HCT116 (cell line): ENCODE data around the gene TADA3. TPM values are rescaled to one million over a fixed set of nuclear protein-coding genes. Genes with fewer than 3 reads are reported as not detected.

Experiments used
- ATAC-seq: fragments of 200-7000 bp; cut with Tn5 transposase; 2 replicates; pipeline ENCODE4 v1.9.1; 2020; ENCODE audit warnings: mild to moderate bottlenecking, moderate library complexity
- BruUV-seq: library from RNA; stranded (reverse); fragments of 400-500 nt; replicated peaks from 2 replicates; lab custom pipeline; 2021; lab: Mats Ljungman, UMichigan
- CTCF ChIA-PET: fragments of 300-600 bp; sonication (Branson Sonifier 250); formaldehyde crosslinking; loops from one replicate; lab custom pipeline; 2021; ENCODE audit warnings: antibody characterized with exemption; lab: Charles Lee
- POLR2A ChIA-PET: fragments of 300-600, 350-600 bp; sonication (Branson Sonifier 250); formaldehyde crosslinking; loops from one replicate; lab custom pipeline; 2021; ENCODE audit warnings: antibody characterized with exemption; lab: Charles Lee
- RAD21 ChIA-PET, 2 experiments: fragments of 300-600 bp; sonication (Branson Sonifier 250); formaldehyde crosslinking; loops; one replicate each; lab custom pipeline; 2023; ENCODE audit warnings: low total read pairs in 2 of 2; ENCODE audit not compliant: uncharacterized antibody in 2 of 2, unreplicated experiment in 2 of 2, low non-redundant PET in 1 of 2; lab: Charles Lee
- DNase-seq: peaks from one replicate; pipeline ENCODE4 v3.0.0-alpha.2; 2010; ENCODE audit warnings: low read depth, low spot score
- H2AFZ ChIP-seq: fragments of 200-600 bp; shearing (Covaris generic), sonication (generic); 2 replicates; pipeline ENCODE4 v1.6.1; 2017; ENCODE audit warnings: low read depth, mixed run types, mixed read lengths, antibody characterized with exemption, low read length; ENCODE audit not compliant: poor library complexity, severe bottlenecking
- H3K27ac ChIP-seq: 2 replicates; pipeline ENCODE4 v1.5.1; 2012; ENCODE audit warnings: low read depth, low read length
- H3K27me3 ChIP-seq: fragments of 200-600 bp; sonication (generic); 2 replicates; pipeline ENCODE4 v1.6.1; 2016; ENCODE audit warnings: mixed run types, low read length, mixed read lengths; ENCODE audit not compliant: insufficient read depth
- H3K36me3 ChIP-seq, 2 experiments: fragments of 200-500 bp in 1 of 2; fragments of 200-600 bp in 1 of 2; sonication (Bioruptor generic) in 1 of 2; sonication (generic) in 1 of 2; 2 replicates each; pipeline versions ENCODE4 v1.5.1 to v1.6.1; 2014 to 2016; ENCODE audit warnings: low read length in 2 of 2, inconsistent platforms in 1 of 2, mixed read lengths in 1 of 2, mixed run types in 1 of 2; ENCODE audit not compliant: insufficient read depth in 2 of 2, control insufficient read depth in 1 of 2
- H3K4me1 ChIP-seq, 2 experiments: fragments of 200-600 bp in 1 of 2; sonication (generic) in 1 of 2; 2 replicates each; pipeline versions ENCODE4 v1.5.1 to v1.6.1; 2012 to 2017; ENCODE audit warnings: low read length in 2 of 2, inconsistent platforms in 1 of 2, mild to moderate bottlenecking in 1 of 2, mixed read lengths in 1 of 2, mixed run types in 1 of 2, moderate library complexity in 1 of 2; ENCODE audit not compliant: insufficient read depth in 2 of 2, control insufficient read depth in 1 of 2
- H3K4me2 ChIP-seq: fragments of 200-600 bp; sonication (generic); 2 replicates; pipeline ENCODE4 v1.6.1; 2017; ENCODE audit warnings: mixed run types, low read length, mixed read lengths
- H3K4me3 ChIP-seq, 2 experiments: fragments of 200-600 bp in 1 of 2; sonication (generic) in 1 of 2; replicated peaks in 1 of 2; 2 replicates each; pipeline ENCODE4 v1.5.1; 2011 to 2016; ENCODE audit warnings: low read length in 2 of 2, control low read depth in 1 of 2, low read depth in 1 of 2, mild to moderate bottlenecking in 1 of 2, mixed read lengths in 1 of 2, mixed run types in 1 of 2
- H3K79me2 ChIP-seq: fragments of 200-600 bp; sonication (generic); 2 replicates; pipeline ENCODE4 v1.6.1; 2017; ENCODE audit warnings: mild to moderate bottlenecking, mixed run types, low read length, moderate library complexity, mixed read lengths; ENCODE audit not compliant: insufficient read depth
- H3K9ac ChIP-seq: fragments of 200-600 bp; sonication (generic); 2 replicates; pipeline ENCODE4 v1.6.1; 2016; ENCODE audit warnings: low read length, mixed read lengths
- H3K9me2 ChIP-seq: fragments of 200-600 bp; sonication (generic), shearing (Covaris generic); 2 replicates; pipeline ENCODE4 v1.6.1; 2017; ENCODE audit warnings: mixed run types, mild to moderate bottlenecking, moderate library complexity; ENCODE audit not compliant: insufficient read depth
- H3K9me3 ChIP-seq, 2 experiments: fragments of 200-500 bp in 1 of 2; fragments of 200-600 bp in 1 of 2; sonication (Bioruptor generic) in 1 of 2; sonication (generic) in 1 of 2; 2 replicates each; pipeline ENCODE4 v1.6.1; 2014 to 2017; ENCODE audit warnings: low read length in 2 of 2, mixed read lengths in 2 of 2, inconsistent platforms in 1 of 2, low read depth in 1 of 2, mild to moderate bottlenecking in 1 of 2, mixed run types in 1 of 2, moderate library complexity in 1 of 2; ENCODE audit not compliant: control insufficient read depth in 1 of 2, insufficient read depth in 1 of 2
- H4K20me1 ChIP-seq: fragments of 200-600 bp; sonication (generic), shearing (Covaris generic); 2 replicates; pipeline ENCODE4 v1.6.1; 2017; ENCODE audit warnings: mixed run types, mild to moderate bottlenecking, moderate library complexity; ENCODE audit not compliant: insufficient read depth
- ATF3 ChIP-seq: IDR thresholded peaks from 2 replicates; pipeline ENCODE4 v1.6.1; 2012
- POLR2A ChIP-seq: IDR thresholded peaks from 2 replicates; pipeline ENCODE4 v1.7.0; 2011; ENCODE audit warnings: borderline replicate concordance; ENCODE audit not compliant: insufficient read depth, insufficient read length; ENCODE audit errors: extremely low read depth
- SIN3A ChIP-seq: IDR thresholded peaks from 2 replicates; pipeline ENCODE4 v1.6.1; 2012; ENCODE audit warnings: low read depth
- intact Hi-C: fragments of 100-400 bp; cut with micrococcal nuclease; formaldehyde crosslinking; loops from 2 replicates; pipeline ENCODE4 v1.10.0; 2022
- total RNA-seq: library from RNA; stranded (reverse); gene quantifications from one replicate; pipeline ENCODE4 v1.2.1, GENCODE V29; 2021; ENCODE audit not compliant: unreplicated experiment
- TF ChIP-seq, protein P1 (sequence below): IDR thresholded peaks from 2 replicates; pipeline ENCODE4 v1.6.1; 2011; ENCODE audit warnings: mild to moderate bottlenecking, low read length, moderate library complexity; ENCODE audit not compliant: insufficient replicate concordance; ENCODE audit errors: extremely low read depth
- TF ChIP-seq, protein P2 (sequence below): IDR thresholded peaks from 2 replicates; pipeline ENCODE4 v1.6.1; 2012; ENCODE audit warnings: low read depth

TADA3 gene
- total RNA-seq, 1 experiment from 2014 or later: 72.0 TPM

DNA sequence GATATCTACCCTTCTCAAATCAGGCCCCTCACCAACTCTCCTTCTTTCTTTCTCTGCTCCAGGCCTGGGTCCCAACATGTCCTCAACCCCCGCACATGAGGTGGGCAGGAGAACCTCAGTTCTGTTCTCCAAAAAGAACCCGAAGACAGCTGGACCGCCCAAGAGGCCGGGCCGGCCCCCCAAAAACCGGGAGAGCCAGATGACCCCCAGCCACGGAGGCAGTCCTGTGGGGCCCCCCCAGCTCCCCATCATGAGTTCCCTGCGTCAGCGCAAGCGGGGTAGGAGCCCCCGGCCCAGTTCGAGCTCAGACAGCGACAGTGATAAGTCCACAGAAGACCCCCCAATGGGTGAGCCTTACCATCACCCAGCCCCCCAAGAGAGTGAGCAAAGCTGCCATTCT, 48.1 kb downstream of the TADA3 start:
- Histone ChIP-seq H3K79me2 (no peaks in the 10 kb centered on the region; the same call in 1 of the 2 replicates), H3K4me2 (no peak overlapping the region), H2AFZ (no peak overlapping the region), H3K4me1 (peaks cover 3% of the 10 kb centered on the region in 2 experiments), H3K9ac (no peak overlapping the region), H4K20me1 (no peaks in the 10 kb centered on the region), H3K27me3 (no peaks in the 10 kb centered on the region), H3K27ac (no peak overlapping the region), H3K36me3 (peaks cover 71 to 88% of the 10 kb centered on the region in 2 experiments), H3K4me3 (no peak overlapping the region), H3K9me2 (no peaks in the 10 kb centered on the region), H3K9me3 (no peaks in the 10 kb centered on the region)
- intact Hi-C loops: no loop called here
- ATAC-seq (no peak), DNase-seq (no peak)
- POLR2A ChIA-PET: no interaction called here
- CTCF ChIA-PET: no interaction called here
- RAD21 ChIA-PET: no interaction called here
- BruUV-seq: no TSS peak
- TF ChIP-seq, protein P1, sequence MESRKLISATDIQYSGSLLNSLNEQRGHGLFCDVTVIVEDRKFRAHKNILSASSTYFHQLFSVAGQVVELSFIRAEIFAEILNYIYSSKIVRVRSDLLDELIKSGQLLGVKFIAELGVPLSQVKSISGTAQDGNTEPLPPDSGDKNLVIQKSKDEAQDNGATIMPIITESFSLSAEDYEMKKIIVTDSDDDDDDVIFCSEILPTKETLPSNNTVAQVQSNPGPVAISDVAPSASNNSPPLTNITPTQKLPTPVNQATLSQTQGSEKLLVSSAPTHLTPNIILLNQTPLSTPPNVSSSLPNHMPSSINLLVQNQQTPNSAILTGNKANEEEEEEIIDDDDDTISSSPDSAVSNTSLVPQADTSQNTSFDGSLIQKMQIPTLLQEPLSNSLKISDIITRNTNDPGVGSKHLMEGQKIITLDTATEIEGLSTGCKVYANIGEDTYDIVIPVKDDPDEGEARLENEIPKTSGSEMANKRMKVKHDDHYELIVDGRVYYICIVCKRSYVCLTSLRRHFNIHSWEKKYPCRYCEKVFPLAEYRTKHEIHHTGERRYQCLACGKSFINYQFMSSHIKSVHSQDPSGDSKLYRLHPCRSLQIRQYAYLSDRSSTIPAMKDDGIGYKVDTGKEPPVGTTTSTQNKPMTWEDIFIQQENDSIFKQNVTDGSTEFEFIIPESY: no peak
- TF ChIP-seq POLR2A: no peak
- TF ChIP-seq ATF3: no peak
- TF ChIP-seq, protein P2, sequence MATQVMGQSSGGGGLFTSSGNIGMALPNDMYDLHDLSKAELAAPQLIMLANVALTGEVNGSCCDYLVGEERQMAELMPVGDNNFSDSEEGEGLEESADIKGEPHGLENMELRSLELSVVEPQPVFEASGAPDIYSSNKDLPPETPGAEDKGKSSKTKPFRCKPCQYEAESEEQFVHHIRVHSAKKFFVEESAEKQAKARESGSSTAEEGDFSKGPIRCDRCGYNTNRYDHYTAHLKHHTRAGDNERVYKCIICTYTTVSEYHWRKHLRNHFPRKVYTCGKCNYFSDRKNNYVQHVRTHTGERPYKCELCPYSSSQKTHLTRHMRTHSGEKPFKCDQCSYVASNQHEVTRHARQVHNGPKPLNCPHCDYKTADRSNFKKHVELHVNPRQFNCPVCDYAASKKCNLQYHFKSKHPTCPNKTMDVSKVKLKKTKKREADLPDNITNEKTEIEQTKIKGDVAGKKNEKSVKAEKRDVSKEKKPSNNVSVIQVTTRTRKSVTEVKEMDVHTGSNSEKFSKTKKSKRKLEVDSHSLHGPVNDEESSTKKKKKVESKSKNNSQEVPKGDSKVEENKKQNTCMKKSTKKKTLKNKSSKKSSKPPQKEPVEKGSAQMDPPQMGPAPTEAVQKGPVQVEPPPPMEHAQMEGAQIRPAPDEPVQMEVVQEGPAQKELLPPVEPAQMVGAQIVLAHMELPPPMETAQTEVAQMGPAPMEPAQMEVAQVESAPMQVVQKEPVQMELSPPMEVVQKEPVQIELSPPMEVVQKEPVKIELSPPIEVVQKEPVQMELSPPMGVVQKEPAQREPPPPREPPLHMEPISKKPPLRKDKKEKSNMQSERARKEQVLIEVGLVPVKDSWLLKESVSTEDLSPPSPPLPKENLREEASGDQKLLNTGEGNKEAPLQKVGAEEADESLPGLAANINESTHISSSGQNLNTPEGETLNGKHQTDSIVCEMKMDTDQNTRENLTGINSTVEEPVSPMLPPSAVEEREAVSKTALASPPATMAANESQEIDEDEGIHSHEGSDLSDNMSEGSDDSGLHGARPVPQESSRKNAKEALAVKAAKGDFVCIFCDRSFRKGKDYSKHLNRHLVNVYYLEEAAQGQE: no peak
- no peak for TF ChIP-seq SIN3A
